Measurements from ENCODE around the gene CCDC174.

Gene CCDC174

GRCh38 chr3:14717307-14717706 lies 65.7 kb downstream of the CCDC174 start:
- TF ChIP-seq CTCF (IDR thresholded peaks at IDR 0.05; ENCODE audit: low read depth, low read length, missing control alignments): no peak
- no peak overlapping the region for H3K4me3 ChIP-seq (ENCODE audit: low read depth, low read length)
- DNase-seq (ENCODE audit: low read depth): no peak
- in situ Hi-C loops (cut with HindIII; ENCODE audit: low sequenced_read_pairs): no loop called here

- no peak for DNase-seq (ENCODE audit: low read depth)
- H3K4me3 ChIP-seq (ENCODE audit: low read depth, low read length): no peak overlapping the region
- in situ Hi-C loops (cut with HindIII; ENCODE audit: low sequenced_read_pairs): no loop called here
- no peak for TF ChIP-seq CTCF (IDR thresholded peaks at IDR 0.05; ENCODE audit: low read depth, low read length, missing control alignments)
Measured at GRCh38 chr3:14718539-14718938, 67.0 kb downstream of the CCDC174 start.

GRCh38 chr3:14719006-14719405 lies 67.4 kb downstream of the CCDC174 start:
- TF ChIP-seq CTCF (IDR thresholded peaks at IDR 0.05; ENCODE audit: low read depth, low read length, missing control alignments): no peak
- in situ Hi-C loops (cut with HindIII; ENCODE audit: low sequenced_read_pairs): no loop called here
- no peak overlapping the region for H3K4me3 ChIP-seq (ENCODE audit: low read depth, low read length)
- no peak for DNase-seq (ENCODE audit: low read depth)

GRCh38 chr3:14721126-14721864 lies 69.7 kb downstream of the CCDC174 start:
- DNase-seq (ENCODE audit: low read depth): no peak
- in situ Hi-C loops (cut with HindIII; ENCODE audit: low sequenced_read_pairs): no loop called here
- no peak for TF ChIP-seq CTCF (IDR thresholded peaks at IDR 0.05; ENCODE audit: low read depth, low read length, missing control alignments)
- no peak overlapping the region for H3K4me3 ChIP-seq (ENCODE audit: low read depth, low read length)

Measured in astrocyte of the cerebellum (primary cell).